IPS-18a (cell line): Measurements from ENCODE around the gene ZFC3H1.
"Not testable (repeated sequence)": the region's sequence is repeated elsewhere in the genome, so short reads cannot be mapped to it uniquely, and the experiment has no call there.

Experiments used
- H3K27ac ChIP-seq: one replicate; pipeline ENCODE4 v1.5.1; 2013; ENCODE audit warnings: low read length
- H3K27me3 ChIP-seq: one replicate; pipeline ENCODE4 v1.6.1; 2013; ENCODE audit warnings: mild to moderate bottlenecking, low read length; ENCODE audit not compliant: control insufficient read depth, insufficient read depth
- H3K36me3 ChIP-seq: one replicate; pipeline ENCODE4 v1.6.1; 2013; ENCODE audit warnings: low read depth, low read length; ENCODE audit not compliant: control insufficient read depth
- H3K4me1 ChIP-seq: one replicate; pipeline ENCODE4 v1.6.1; 2013; ENCODE audit warnings: low read depth, low read length; ENCODE audit not compliant: control insufficient read depth
- H3K4me3 ChIP-seq: one replicate; pipeline ENCODE4 v1.5.1; 2013; ENCODE audit warnings: low read length
- H3K9ac ChIP-seq: one replicate; pipeline ENCODE4 v1.6.1; 2013; ENCODE audit warnings: mild to moderate bottlenecking, low read length, moderate library complexity
- H3K9me3 ChIP-seq: one replicate; pipeline ENCODE4 v1.6.1; 2013; ENCODE audit warnings: low read depth, low read length; ENCODE audit not compliant: control insufficient read depth

ZFC3H1 gene

DNA sequence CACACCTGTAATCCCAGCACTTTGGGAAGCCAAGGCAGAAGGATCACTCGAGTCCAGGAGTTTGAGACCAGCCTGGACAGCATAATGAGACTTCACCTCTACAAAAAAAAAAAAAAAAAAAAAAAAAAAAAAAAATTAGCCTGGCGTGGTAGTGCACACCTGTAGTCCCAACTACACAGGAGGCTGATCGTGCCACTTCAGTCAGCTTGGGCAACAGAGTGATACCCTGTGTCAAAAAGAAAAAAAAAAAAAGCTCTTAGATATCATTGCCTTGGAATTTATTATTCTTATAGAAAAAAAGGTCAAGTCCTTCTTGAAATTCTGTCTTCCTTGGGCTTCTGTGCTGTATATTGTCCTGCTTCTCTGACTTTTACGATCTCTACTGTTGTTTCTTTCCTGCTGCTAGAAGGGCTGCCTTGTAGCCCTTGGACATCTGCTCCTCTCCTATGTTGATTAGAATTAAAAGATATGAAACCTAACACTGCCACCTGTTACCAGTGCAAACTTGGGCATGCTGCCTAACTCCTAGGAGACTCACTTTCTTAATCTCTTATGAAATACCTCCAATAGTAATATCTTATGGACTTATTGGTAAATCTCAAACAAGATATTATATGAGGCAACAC, 28.0 kb upstream of the ZFC3H1 start:
- Histone ChIP-seq H3K4me3 (no peak overlapping the region), H3K27me3 (no peaks in the 10 kb centered on the region), H3K36me3 (no peaks in the 10 kb centered on the region), H3K9ac (no peak overlapping the region), H3K4me1 (no peaks in the 10 kb centered on the region), H3K9me3 (no peaks in the 10 kb centered on the region), H3K27ac (no peak overlapping the region)

DNA sequence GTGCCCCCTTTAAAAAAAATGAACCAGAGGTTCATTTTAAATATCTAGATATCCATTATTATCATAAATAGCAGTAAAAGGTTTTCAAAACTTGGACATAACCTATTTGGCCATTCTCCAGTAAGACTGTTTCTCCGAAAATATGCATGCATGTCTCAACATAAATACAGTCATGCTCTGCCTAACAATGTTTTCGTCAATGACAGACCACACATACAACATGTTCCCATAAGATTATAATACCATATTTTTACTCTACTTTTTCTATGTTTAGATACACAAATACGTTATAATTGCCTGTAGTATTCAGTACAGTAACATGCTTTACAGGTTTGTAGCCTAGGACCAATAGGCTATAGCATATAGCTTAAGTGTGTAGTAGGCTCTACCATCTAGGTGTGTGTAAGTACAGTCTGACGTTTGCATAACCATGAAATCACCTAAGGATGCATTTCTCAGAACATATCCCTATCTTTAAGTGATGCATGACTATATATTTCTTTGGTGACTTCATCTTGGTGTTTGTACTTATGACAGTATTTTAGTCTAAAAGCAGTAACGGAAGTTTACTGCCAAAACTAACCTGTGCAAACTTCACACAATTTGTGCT, 25.4 kb upstream of the ZFC3H1 start:
- Histone ChIP-seq H3K27me3 (no peaks in the 10 kb centered on the region), H3K36me3 (no peaks in the 10 kb centered on the region), H3K4me1 (no peaks in the 10 kb centered on the region), H3K27ac (no peak overlapping the region), H3K9ac (no peak overlapping the region), H3K9me3 (no peaks in the 10 kb centered on the region), H3K4me3 (no peak overlapping the region)

- not testable (repeated sequence) for H3K27ac ChIP-seq, H3K9ac ChIP-seq, H3K4me1 ChIP-seq, H3K9me3 ChIP-seq, H3K27me3 ChIP-seq, H3K36me3 ChIP-seq
- H3K4me3 ChIP-seq, result peak overlapping the region; percentile 94
Observed at GRCh38 chr12:71687172-71687571, 23.5 kb upstream of the ZFC3H1 start.

DNA sequence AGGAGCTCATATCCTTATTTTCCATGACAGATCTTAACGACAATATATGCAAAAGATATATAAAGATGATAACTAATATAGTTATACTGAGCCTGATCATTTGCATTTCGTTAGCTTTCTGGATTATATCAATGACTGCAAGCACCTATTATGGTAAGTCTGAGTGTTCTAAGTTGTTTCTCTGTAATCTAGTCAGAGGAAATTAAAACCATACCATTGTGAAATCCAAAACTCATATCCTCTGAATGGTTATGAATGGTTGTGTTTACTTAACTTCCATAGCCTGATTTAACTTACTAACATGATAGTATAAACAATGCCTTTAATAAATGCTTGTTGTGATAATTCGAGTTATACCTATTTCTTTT, 23.0 kb upstream of the ZFC3H1 start:
- Histone ChIP-seq H3K36me3 (no peaks in the 10 kb centered on the region), H3K9ac (peak overlapping the region; percentile 72), H3K4me3 (peak overlapping the region; percentile 94), H3K27ac (peak overlapping the region; percentile 36), H3K9me3 (no peaks in the 10 kb centered on the region), H3K4me1 (no peaks in the 10 kb centered on the region), H3K27me3 (no peaks in the 10 kb centered on the region)

- peak within 1 kb of the TSS; percentile 72 for H3K9ac ChIP-seq
- no peaks in the 10 kb centered on the region for H3K36me3 ChIP-seq
- peak within 1 kb of the TSS; percentile 36 for H3K27ac ChIP-seq
- no peaks in the 10 kb centered on the region for H3K4me1 ChIP-seq
- peak within 1 kb of the TSS; percentile 94 for H3K4me3 ChIP-seq
- no peaks in the 10 kb centered on the region for H3K27me3 ChIP-seq
- no peaks in the 10 kb centered on the region for H3K9me3 ChIP-seq
Observed at GRCh38 chr12:71685914-71686657, 22.4 kb upstream of the ZFC3H1 start, which contains the start of gene TMEM19. TSS of gene TMEM19 (plus strand) at chr12:71686082. CDS start at chr12:71686681, 599 bp downstream.

DNA sequence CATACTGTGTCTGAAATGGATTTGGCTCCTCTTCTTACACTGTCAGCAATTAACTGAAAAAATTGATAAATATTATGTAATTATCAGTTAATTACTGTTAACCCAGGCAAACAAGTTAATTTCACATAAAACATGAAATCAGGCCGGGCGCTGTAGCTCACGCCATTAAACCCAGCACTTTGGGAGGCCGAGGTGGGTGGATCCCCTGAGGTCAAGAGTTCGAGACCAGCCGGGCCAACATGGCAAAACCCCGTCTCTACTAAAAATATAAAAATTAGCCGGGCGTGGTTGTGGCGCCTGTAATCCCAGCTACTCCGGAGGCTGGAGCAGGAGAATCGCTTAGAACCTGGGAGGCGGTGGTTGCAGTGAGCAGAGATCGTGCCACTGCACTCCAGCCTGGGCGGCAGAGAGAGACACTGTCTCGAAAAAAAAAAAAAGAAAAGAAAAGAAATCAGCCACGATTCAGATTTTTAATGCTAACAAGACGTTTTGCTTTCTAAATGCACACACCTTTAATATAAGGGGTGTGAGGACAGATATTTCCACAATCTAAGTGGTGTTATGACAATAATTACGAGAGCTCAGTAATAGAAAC, 21.8 kb upstream of the ZFC3H1 start:
- H3K9me3 ChIP-seq, result no peaks in the 10 kb centered on the region
- H3K36me3 ChIP-seq, result no peaks in the 10 kb centered on the region
- no peaks in the 10 kb centered on the region for H3K27me3 ChIP-seq
- H3K9ac ChIP-seq, result peak overlapping the region; percentile 72
- H3K4me3 ChIP-seq, result peak overlapping the region; percentile 94
- H3K27ac ChIP-seq, result no peak overlapping the region
- no peaks in the 10 kb centered on the region for H3K4me1 ChIP-seq

DNA sequence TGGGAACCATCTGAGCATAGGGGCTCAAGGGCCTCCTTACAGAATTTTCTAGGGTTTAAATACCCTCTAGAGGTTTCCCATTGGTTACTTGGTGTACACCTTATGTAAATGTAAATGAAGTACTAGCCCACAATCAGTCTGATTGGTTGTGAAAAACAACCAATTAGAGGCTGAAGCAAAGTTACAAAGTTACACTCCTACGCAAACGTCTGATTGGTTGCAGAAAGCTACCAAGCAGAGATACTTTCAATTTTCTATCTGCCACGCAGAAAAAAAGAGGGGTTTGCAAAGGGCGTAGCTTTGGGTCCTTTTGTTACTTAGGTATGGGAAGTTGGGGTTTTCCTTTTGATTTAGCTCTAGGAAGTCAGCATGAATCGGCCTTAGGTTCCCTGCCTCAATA, 20.4 kb upstream of the ZFC3H1 start:
- no peak overlapping the region for H3K27ac ChIP-seq
- H3K4me1 ChIP-seq, result no peaks in the 10 kb centered on the region
- H3K27me3 ChIP-seq, result no peaks in the 10 kb centered on the region
- no peaks in the 10 kb centered on the region for H3K36me3 ChIP-seq
- H3K9me3 ChIP-seq, result no peaks in the 10 kb centered on the region
- H3K4me3 ChIP-seq, result no peak overlapping the region
- H3K9ac ChIP-seq, result no peak overlapping the region

DNA sequence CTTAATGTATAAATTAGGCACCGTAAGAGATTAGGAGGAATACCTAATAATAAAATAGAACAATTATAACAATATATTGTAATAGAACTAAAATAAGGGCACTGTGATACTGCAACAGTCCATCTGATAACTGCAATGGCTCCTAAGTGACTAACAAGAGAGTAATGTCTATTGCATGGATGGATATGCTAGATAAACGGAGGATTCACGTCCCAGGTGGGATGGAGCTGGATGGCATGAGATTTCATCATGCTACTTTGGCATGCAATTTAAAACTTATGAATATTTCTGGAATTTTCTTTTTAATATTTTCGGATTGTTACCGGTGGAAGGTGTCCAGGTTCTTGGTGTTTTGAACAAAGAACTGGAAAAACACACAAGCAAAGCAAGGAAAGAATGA, 20.0 kb upstream of the ZFC3H1 start:
- H3K9ac ChIP-seq, result no peak overlapping the region
- H3K4me1 ChIP-seq, result no peaks in the 10 kb centered on the region
- H3K4me3 ChIP-seq, result no peak overlapping the region
- H3K27ac ChIP-seq, result no peak overlapping the region
- H3K36me3 ChIP-seq, result no peaks in the 10 kb centered on the region
- no peaks in the 10 kb centered on the region for H3K27me3 ChIP-seq
- H3K9me3 ChIP-seq, result no peaks in the 10 kb centered on the region

- H3K4me3 ChIP-seq, result no peak overlapping the region
- H3K9ac ChIP-seq, result no peak overlapping the region
- H3K4me1 ChIP-seq, result no peaks in the 10 kb centered on the region
- H3K27me3 ChIP-seq, result no peaks in the 10 kb centered on the region
- H3K27ac ChIP-seq, result no peak overlapping the region
- no peaks in the 10 kb centered on the region for H3K36me3 ChIP-seq
- no peaks in the 10 kb centered on the region for H3K9me3 ChIP-seq
Observed at GRCh38 chr12:71682466-71682865, 18.8 kb upstream of the ZFC3H1 start.

- Histone ChIP-seq H3K4me3 (no peak overlapping the region), H3K27ac (no peak overlapping the region), H3K27me3 (no peaks in the 10 kb centered on the region), H3K36me3 (no peaks in the 10 kb centered on the region), H3K9me3 (no peaks in the 10 kb centered on the region), H3K4me1 (no peaks in the 10 kb centered on the region), H3K9ac (no peak overlapping the region)
Observed at GRCh38 chr12:71671816-71672215, 8.2 kb upstream of the ZFC3H1 start.

GRCh38 chr12:71671311-71671710, 7.7 kb upstream of the ZFC3H1 start:
- no peak overlapping the region for H3K27ac ChIP-seq
- H3K9ac ChIP-seq, result no peak overlapping the region
- H3K9me3 ChIP-seq, result no peaks in the 10 kb centered on the region
- no peak overlapping the region for H3K4me3 ChIP-seq
- no peaks in the 10 kb centered on the region for H3K27me3 ChIP-seq
- no peaks in the 10 kb centered on the region for H3K36me3 ChIP-seq
- H3K4me1 ChIP-seq, result no peaks in the 10 kb centered on the region
